ENCODE results near the gene KLF7. TPM values are rescaled to one million over a fixed set of nuclear protein-coding genes. Genes with fewer than 3 reads are reported as not detected.

KLF7 gene
- total RNA-seq, 1 donor from 2014 or later, result 36.7 TPM

GRCh38 chr2:207083361-207084110 lies 82.2 kb downstream of the KLF7 start:
- Mint-ChIP-seq H3K4me3 (ENCODE audit: unreplicated experiment) (no peak overlapping the region), H3K27me3 (ENCODE audit: unreplicated experiment) (no peaks in the 10 kb centered on the region), H3K36me3 (ENCODE audit: unreplicated experiment) (peaks cover 75% of the 10 kb centered on the region), H3K27ac (ENCODE audit: unreplicated experiment) (no peak overlapping the region), H3K9me3 (ENCODE audit: unreplicated experiment) (no peaks in the 10 kb centered on the region), H3K4me1 (ENCODE audit: unreplicated experiment) (peaks cover 8% of the 10 kb centered on the region)
- no peak for TF ChIP-seq CTCF (IDR thresholded peaks at IDR 0.05)
- no peak for DNase-seq (ENCODE audit: extremely low spot score, unreplicated experiment)

GRCh38 chr2:207082619-207083018 lies 83.1 kb downstream of the KLF7 start:
- H3K36me3 Mint-ChIP-seq (ENCODE audit: unreplicated experiment), result peaks cover 75% of the 10 kb centered on the region
- H3K27me3 Mint-ChIP-seq (ENCODE audit: unreplicated experiment), result no peaks in the 10 kb centered on the region
- H3K4me1 Mint-ChIP-seq (ENCODE audit: unreplicated experiment), result peaks cover 2% of the 10 kb centered on the region
- H3K4me3 Mint-ChIP-seq (ENCODE audit: unreplicated experiment), result no peak overlapping the region
- H3K27ac Mint-ChIP-seq (ENCODE audit: unreplicated experiment), result no peak overlapping the region
- no peaks in the 10 kb centered on the region for H3K9me3 Mint-ChIP-seq (ENCODE audit: unreplicated experiment)
- DNase-seq (ENCODE audit: extremely low spot score, unreplicated experiment), result no peak
- no peak for TF ChIP-seq CTCF (IDR thresholded peaks at IDR 0.05)

- DNase-seq (ENCODE audit: extremely low spot score, unreplicated experiment), result no peak
- TF ChIP-seq CTCF (IDR thresholded peaks at IDR 0.05), result no peak
- H3K4me3 Mint-ChIP-seq (ENCODE audit: unreplicated experiment), result no peak overlapping the region
- H3K4me1 Mint-ChIP-seq (ENCODE audit: unreplicated experiment), result peaks cover 20% of the 10 kb centered on the region
- no peak overlapping the region for H3K27ac Mint-ChIP-seq (ENCODE audit: unreplicated experiment)
- H3K27me3 Mint-ChIP-seq (ENCODE audit: unreplicated experiment), result no peaks in the 10 kb centered on the region
- peaks cover 63% of the 10 kb centered on the region for H3K36me3 Mint-ChIP-seq (ENCODE audit: unreplicated experiment)
- no peaks in the 10 kb centered on the region for H3K9me3 Mint-ChIP-seq (ENCODE audit: unreplicated experiment)
Observed at GRCh38 chr2:207078186-207078798, 87.5 kb downstream of the KLF7 start.

- peaks cover 57% of the 10 kb centered on the region for H3K36me3 Mint-ChIP-seq (ENCODE audit: unreplicated experiment)
- no peak for TF ChIP-seq CTCF (IDR thresholded peaks at IDR 0.05)
- H3K4me3 Mint-ChIP-seq (ENCODE audit: unreplicated experiment), result no peak overlapping the region
- H3K9me3 Mint-ChIP-seq (ENCODE audit: unreplicated experiment), result no peaks in the 10 kb centered on the region
- H3K4me1 Mint-ChIP-seq (ENCODE audit: unreplicated experiment), result peaks cover 18% of the 10 kb centered on the region
- H3K27ac Mint-ChIP-seq (ENCODE audit: unreplicated experiment), result no peak overlapping the region
- H3K27me3 Mint-ChIP-seq (ENCODE audit: unreplicated experiment), result no peaks in the 10 kb centered on the region
- DNase-seq (ENCODE audit: extremely low spot score, unreplicated experiment), result no peak
Observed at GRCh38 chr2:207077266-207077665, 88.5 kb downstream of the KLF7 start.

- DNase-seq (ENCODE audit: extremely low spot score, unreplicated experiment), result no peak
- no peaks in the 10 kb centered on the region for H3K27me3 Mint-ChIP-seq (ENCODE audit: unreplicated experiment)
- peaks cover 18% of the 10 kb centered on the region for H3K4me1 Mint-ChIP-seq (ENCODE audit: unreplicated experiment)
- peaks cover 42% of the 10 kb centered on the region for H3K36me3 Mint-ChIP-seq (ENCODE audit: unreplicated experiment)
- H3K27ac Mint-ChIP-seq (ENCODE audit: unreplicated experiment), result no peak overlapping the region
- H3K9me3 Mint-ChIP-seq (ENCODE audit: unreplicated experiment), result no peaks in the 10 kb centered on the region
- TF ChIP-seq CTCF (IDR thresholded peaks at IDR 0.05), result no peak
- no peak overlapping the region for H3K4me3 Mint-ChIP-seq (ENCODE audit: unreplicated experiment)
Observed at GRCh38 chr2:207075456-207075855, 90.3 kb downstream of the KLF7 start.
